Thoracic aorta (tissue), 2 donors: Measurements from ENCODE around the gene HEATR5A. TPM values are rescaled to one million over a fixed set of nuclear protein-coding genes. Genes with fewer than 3 reads are reported as not detected.

Source experiments
- ATAC-seq: fragments of 150-250 bp; one replicate; pipeline ENCODE4 v1.8.0; 2017; ENCODE audit warnings: low read depth; ENCODE audit not compliant: insufficient number of reproducible peaks, low FRiP score
- DNase-seq: peaks from one replicate; pipeline ENCODE4 v3.0.0-alpha.2; 2020; ENCODE audit warnings: low spot score
- H3K27ac ChIP-seq, 2 donors: fragments of 200-600 bp; sonication (generic); 1 replicate in 1 of 2; 2 replicates in 1 of 2; pipeline ENCODE4 v1.5.1; 2016; ENCODE audit warnings: mild to moderate bottlenecking in 2 of 2, moderate library complexity in 2 of 2
- H3K27me3 ChIP-seq: fragments of 200-600 bp; sonication (generic); replicated peaks from 2 replicates; pipeline ENCODE4 v1.6.0; 2016; ENCODE audit warnings: mild to moderate bottlenecking; ENCODE audit not compliant: insufficient read depth
- H3K36me3 ChIP-seq: fragments of 200-600 bp; sonication (generic); one replicate; pipeline ENCODE4 v1.5.1; 2016
- H3K4me1 ChIP-seq, 2 donors: fragments of 200-600 bp; sonication (generic); 1 replicate in 1 of 2; 2 replicates in 1 of 2; pipeline versions ENCODE4 v1.5.1 to v1.6.0; 2016; ENCODE audit warnings: low read depth in 2 of 2, mild to moderate bottlenecking in 1 of 2; ENCODE audit not compliant: control insufficient read depth in 1 of 2
- H3K4me3 ChIP-seq: fragments of 200-600 bp; sonication (generic); 2 replicates; pipeline ENCODE4 v1.5.1; 2016; ENCODE audit warnings: mild to moderate bottlenecking
- H3K9me3 ChIP-seq: fragments of 200-600 bp; sonication (generic); 2 replicates; pipeline ENCODE4 v1.5.1; 2016
- total RNA-seq, 2 donors: library from RNA; depleted of rRNA; stranded (reverse); fragments of >200 nt; gene quantifications; one replicate each; pipeline versions ENCODE4 v1.1.0 to v1.2.3, GENCODE V29; 2016
- TF ChIP-seq, protein P1 (sequence below): fragments of 200-600 bp; sonication (generic); IDR thresholded peaks from one replicate; pipeline ENCODE4 v1.5.1; 2019; ENCODE audit warnings: antibody characterized with exemption

The HEATR5A gene
- total RNA-seq, 2 donors from 2014 or later: 39.1 to 43.6 TPM

DNA sequence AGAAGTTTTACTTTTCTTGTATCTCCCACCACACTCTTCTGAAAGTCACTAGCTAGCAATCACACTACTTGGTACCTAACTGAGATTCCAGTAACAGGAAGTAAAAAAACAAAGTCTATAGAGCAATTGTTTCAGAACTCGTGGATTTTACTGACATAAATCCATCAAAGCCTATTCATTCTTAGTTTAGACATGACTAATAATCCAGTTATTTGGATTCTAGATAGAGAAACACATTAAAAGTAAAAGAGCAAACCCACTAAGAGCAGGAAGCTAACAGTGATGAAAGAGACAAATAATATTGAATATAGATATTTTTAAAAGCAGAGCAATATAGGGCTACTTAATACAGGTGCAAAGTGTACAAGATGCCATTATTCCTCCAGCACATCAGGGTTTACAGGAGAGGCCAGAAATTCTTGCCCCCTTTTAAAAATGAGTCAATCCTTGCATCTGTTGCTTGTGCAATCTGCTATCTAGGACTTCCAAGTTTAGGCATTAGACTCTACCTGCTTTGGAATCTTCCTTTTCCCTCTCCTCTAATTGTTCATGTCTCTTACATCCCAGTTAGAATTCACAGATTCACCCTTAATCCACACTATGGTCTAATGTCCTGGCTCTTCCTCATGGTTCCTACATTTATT is 6.0 kb downstream of the HEATR5A start:
- ATAC-seq (no peak), DNase-seq (no peak)
- Histone ChIP-seq H3K4me1 (peaks cover 37 to 58% of the 10 kb centered on the region in 2 donors), H3K27me3 (no peaks in the 10 kb centered on the region), H3K36me3 (no peaks in the 10 kb centered on the region), H3K4me3 (no peak overlapping the region), H3K27ac (no peak overlapping the region), H3K9me3 (no peaks in the 10 kb centered on the region)
- TF ChIP-seq, protein P1, sequence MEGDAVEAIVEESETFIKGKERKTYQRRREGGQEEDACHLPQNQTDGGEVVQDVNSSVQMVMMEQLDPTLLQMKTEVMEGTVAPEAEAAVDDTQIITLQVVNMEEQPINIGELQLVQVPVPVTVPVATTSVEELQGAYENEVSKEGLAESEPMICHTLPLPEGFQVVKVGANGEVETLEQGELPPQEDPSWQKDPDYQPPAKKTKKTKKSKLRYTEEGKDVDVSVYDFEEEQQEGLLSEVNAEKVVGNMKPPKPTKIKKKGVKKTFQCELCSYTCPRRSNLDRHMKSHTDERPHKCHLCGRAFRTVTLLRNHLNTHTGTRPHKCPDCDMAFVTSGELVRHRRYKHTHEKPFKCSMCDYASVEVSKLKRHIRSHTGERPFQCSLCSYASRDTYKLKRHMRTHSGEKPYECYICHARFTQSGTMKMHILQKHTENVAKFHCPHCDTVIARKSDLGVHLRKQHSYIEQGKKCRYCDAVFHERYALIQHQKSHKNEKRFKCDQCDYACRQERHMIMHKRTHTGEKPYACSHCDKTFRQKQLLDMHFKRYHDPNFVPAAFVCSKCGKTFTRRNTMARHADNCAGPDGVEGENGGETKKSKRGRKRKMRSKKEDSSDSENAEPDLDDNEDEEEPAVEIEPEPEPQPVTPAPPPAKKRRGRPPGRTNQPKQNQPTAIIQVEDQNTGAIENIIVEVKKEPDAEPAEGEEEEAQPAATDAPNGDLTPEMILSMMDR: no peak

DNA sequence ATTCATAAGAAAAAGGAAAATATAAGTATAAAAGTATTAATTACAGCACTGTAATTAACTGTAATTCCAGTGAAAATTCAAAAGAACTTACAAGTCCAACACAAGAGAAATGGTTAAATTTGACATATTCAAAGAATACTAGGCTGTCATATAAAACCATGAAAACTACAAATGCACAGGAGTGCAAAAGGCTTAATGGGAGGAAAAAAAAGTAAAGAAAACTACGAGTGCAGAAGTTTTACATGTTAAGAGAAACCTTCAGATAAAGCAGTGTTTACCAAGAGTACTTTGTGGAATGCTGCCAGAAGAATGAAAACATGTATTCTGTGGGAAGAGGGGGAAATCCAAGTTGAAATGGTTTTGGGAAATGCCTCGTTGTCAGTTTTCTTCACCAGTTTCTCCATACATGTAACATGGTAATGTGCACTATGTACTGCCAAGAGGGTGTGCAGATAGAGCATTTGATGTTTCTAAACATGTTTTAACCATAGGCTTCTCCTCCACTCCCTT is 9.1 kb downstream of the HEATR5A start:
- Histone ChIP-seq H3K9me3 (no peaks in the 10 kb centered on the region), H3K4me1 (peaks cover 28 to 43% of the 10 kb centered on the region in 2 donors), H3K27me3 (no peaks in the 10 kb centered on the region), H3K4me3 (no peak overlapping the region), H3K36me3 (no peaks in the 10 kb centered on the region), H3K27ac (no peak overlapping the region)
- DNase-seq: no peak
- TF ChIP-seq, protein P1: no peak
- no peak for ATAC-seq

DNA sequence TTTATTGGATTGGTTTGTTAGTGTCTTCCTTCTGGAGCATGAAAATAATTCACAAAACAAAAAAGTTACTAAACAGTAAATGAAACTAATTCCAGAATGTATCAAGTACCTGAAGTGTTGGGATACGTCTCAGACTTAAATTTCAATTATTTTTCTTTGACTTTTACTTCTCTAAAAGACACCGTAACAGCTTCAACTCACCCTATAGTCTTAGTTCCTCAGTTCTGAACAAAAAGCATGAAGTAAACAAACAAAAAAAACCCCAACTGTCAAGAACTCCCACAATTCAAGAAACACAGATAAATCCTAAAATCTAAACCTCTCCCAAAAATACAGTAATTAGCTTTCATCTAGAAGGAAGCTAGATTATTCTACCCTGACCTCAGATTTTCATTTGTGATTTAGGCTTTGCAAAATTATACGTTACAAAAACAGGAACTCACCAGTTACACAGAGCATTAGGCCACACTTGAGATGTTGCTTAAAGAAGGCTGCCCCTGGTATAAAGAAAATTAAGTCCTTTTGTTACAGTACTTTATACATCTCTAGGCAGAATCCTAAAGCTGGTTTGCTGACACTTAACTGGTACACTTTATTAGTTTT is 10.2 kb downstream of the HEATR5A start:
- no peak for DNase-seq
- Histone ChIP-seq H3K4me3 (no peak overlapping the region), H3K36me3 (no peaks in the 10 kb centered on the region), H3K9me3 (no peaks in the 10 kb centered on the region), H3K27me3 (no peaks in the 10 kb centered on the region), H3K4me1 (peaks cover 24 to 32% of the 10 kb centered on the region in 2 donors), H3K27ac (no peak overlapping the region)
- TF ChIP-seq, protein P1: no peak
- no peak for ATAC-seq

DNA sequence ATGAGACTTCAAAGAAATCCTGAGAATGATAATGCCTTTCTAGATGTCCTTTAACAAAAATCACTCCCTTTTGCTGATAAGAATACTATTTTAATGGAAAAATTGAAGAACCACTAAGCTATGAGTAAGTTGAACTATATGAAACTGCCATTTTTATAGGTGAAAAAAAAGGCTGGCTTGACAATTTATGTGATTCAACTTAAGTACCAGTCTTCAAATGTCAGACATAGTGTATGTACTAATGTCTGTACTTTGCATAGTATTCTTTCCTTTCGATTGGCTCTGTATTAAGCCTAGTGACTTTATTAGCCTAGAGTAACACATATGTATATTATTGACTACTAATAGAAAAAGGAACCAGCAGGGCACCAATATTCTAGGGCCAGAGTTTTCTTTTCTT is 11.9 kb downstream of the HEATR5A start:
- H3K4me3 ChIP-seq: no peak overlapping the region
- DNase-seq: no peak
- TF ChIP-seq, protein P1: no peak
- no peaks in the 10 kb centered on the region for H3K27me3 ChIP-seq
- no peak overlapping the region for H3K27ac ChIP-seq
- H3K4me1 ChIP-seq: peaks cover 12 to 18% of the 10 kb centered on the region in 2 donors
- no peak for ATAC-seq
- H3K36me3 ChIP-seq: no peaks in the 10 kb centered on the region
- H3K9me3 ChIP-seq: no peaks in the 10 kb centered on the region

DNA sequence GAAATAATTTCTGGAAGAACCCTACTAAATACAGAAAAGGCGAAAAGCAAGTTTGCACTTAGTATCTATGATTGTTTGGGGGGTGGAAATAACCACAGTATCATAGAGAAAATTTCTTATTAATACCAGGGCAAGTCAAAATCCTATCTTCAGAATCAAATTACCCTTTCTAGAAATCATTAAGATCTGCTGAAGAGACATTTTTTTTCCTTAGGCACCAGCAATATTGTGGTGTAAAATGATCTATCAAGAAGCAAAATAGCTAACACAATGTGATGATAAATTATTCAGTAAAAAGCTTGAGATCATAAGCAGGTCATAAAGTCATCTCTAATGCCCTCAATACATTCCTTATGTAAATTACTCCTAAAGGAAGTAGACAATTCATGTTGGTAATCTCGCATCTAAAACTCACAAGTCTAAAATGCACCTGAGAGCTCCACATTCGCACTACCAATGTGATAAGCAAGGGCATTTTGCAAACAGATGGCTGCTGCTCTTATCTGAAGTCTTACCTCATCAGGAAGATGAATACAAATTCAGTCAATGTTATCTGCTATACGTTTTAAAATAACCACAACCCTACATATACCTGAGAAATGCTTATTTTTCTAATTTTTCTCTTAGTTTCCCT is 14.6 kb downstream of the HEATR5A start:
- Histone ChIP-seq H3K27me3 (no peaks in the 10 kb centered on the region), H3K4me3 (no peak overlapping the region), H3K36me3 (no peaks in the 10 kb centered on the region), H3K4me1 (peaks cover under 1 to 8% of the 10 kb centered on the region in 2 donors), H3K27ac (no peak overlapping the region), H3K9me3 (no peaks in the 10 kb centered on the region)
- ATAC-seq: no peak
- TF ChIP-seq, protein P1: no peak
- DNase-seq: no peak
